Measurements from ENCODE around the gene GAK. TPM values are rescaled to one million over a fixed set of nuclear protein-coding genes. Genes with fewer than 3 reads are reported as not detected.
A peak's percentile ranks its signal among the peaks of the same experiment; 100 is the strongest.

Gene GAK
- total RNA-seq, 1 donor from 2014 or later, result 147 TPM

GRCh38 chr4:915595-915994 is 16.5 kb downstream of the GAK start:
- peak; percentile 68 for DNase-seq
- Mint-ChIP-seq H3K27me3 (no peaks in the 10 kb centered on the region), H3K4me1 (peaks cover 31% of the 10 kb centered on the region), H3K4me3 (peak overlapping the region; percentile 64), H3K9me3 (no peaks in the 10 kb centered on the region), H3K27ac (peak overlapping the region; percentile 17), H3K36me3 (ENCODE audit: low read depth) (peaks cover 24% of the 10 kb centered on the region)
- intact Hi-C loops (cut with micrococcal nuclease), result no loop called here

DNA sequence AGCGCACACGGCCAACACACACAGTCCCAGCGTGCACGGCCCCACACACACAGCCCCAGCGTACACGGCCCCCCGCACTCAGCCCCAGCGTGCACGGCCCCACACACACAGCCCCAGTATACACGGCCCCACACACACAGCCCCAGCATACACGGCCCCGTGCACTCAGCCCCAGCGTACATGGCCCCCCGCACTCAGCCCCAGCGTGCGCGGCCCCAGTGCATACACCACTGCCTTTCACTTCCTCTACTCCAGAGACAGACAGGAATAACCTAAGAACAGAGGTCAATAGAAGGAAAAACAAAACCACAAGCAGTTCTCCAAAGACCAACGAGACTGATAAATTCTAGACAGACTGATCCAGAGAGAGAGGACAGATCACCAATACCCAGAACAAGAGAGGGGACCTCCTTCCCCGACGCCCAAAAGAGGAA is 17.1 kb downstream of the GAK start:
- Mint-ChIP-seq H3K4me3 (peak overlapping the region; percentile 64), H3K36me3 (ENCODE audit: low read depth) (peaks cover 24% of the 10 kb centered on the region), H3K27ac (peak overlapping the region; percentile 31), H3K27me3 (no peaks in the 10 kb centered on the region), H3K9me3 (no peaks in the 10 kb centered on the region), H3K4me1 (peaks cover 31% of the 10 kb centered on the region)
- intact Hi-C loops (cut with micrococcal nuclease), result no loop called here
- DNase-seq, result no peak

DNA sequence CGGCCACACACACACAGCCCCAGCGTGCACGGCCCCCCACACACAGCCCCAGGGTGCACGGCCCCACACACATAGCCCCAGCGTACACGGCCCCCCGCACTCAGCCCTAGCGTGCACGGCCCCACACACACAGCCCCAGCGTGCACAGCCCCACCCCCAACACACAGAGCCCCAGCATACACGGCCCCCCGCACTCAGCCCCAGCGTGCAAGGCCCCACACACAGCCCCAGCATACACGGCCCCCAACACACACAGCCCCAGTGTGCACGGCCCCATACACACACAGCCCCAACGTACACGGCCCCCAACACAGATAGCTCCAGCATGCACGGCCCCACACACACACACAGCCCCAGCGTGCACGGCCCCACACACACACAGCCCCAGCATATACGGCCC is 17.6 kb downstream of the GAK start:
- H3K27ac Mint-ChIP-seq, result no peak overlapping the region
- no peak for DNase-seq
- intact Hi-C loops (cut with micrococcal nuclease), result no loop called here
- H3K36me3 Mint-ChIP-seq (ENCODE audit: low read depth), result peaks cover 22% of the 10 kb centered on the region
- no peaks in the 10 kb centered on the region for H3K9me3 Mint-ChIP-seq
- H3K27me3 Mint-ChIP-seq, result no peaks in the 10 kb centered on the region
- peak overlapping the region; percentile 64 for H3K4me3 Mint-ChIP-seq
- H3K4me1 Mint-ChIP-seq, result peaks cover 29% of the 10 kb centered on the region

- intact Hi-C loops (cut with micrococcal nuclease), result no loop called here
- Mint-ChIP-seq H3K4me1 (peaks cover 26% of the 10 kb centered on the region), H3K27me3 (no peaks in the 10 kb centered on the region), H3K27ac (no peak overlapping the region), H3K9me3 (no peaks in the 10 kb centered on the region), H3K4me3 (no peak overlapping the region), H3K36me3 (ENCODE audit: low read depth) (peaks cover 27% of the 10 kb centered on the region)
- DNase-seq, result no peak
Measured at GRCh38 chr4:913280-913618, 18.9 kb downstream of the GAK start.

GRCh38 chr4:912548-913279 is 19.4 kb downstream of the GAK start:
- H3K4me3 Mint-ChIP-seq, result no peak overlapping the region
- intact Hi-C loops (cut with micrococcal nuclease), result no loop called here
- H3K36me3 Mint-ChIP-seq (ENCODE audit: low read depth), result peaks cover 28% of the 10 kb centered on the region
- no peaks in the 10 kb centered on the region for H3K27me3 Mint-ChIP-seq
- H3K9me3 Mint-ChIP-seq, result no peaks in the 10 kb centered on the region
- DNase-seq, result no peak
- H3K4me1 Mint-ChIP-seq, result peaks cover 24% of the 10 kb centered on the region
- no peak overlapping the region for H3K27ac Mint-ChIP-seq

DNA sequence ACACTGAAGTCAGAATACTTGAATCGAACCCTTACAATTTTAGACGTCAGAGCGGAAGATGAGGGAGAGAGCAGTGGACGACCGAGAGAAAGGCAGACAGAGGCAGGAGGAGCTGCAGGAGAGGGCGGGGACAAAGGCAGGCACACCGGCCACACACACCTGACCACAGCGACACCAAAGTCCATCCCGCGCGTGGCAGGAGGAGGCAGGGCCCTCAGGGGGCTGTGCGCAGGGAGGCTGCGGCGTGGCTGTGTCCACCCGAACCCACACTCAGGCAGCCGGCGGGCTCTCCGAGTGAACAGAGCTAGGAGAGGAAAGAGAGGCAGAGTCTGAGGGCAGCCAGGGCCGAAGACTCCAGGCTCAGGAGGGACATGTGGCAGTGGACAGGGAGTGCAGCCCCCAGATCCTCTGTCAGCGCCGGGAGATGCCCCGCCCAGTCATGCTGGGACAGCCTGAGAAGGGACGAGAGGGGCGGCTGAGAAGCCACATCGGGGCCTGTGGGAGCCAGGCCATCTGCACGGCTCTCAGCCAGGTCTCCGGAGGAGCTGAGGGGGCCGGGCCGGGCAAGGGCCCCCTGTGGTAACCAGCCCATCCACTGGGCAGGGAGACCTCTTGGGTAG is 20.1 kb downstream of the GAK start:
- no peak for DNase-seq
- peaks cover 19% of the 10 kb centered on the region for H3K4me1 Mint-ChIP-seq
- H3K27ac Mint-ChIP-seq, result peak overlapping the region; percentile 29
- peaks cover 27% of the 10 kb centered on the region for H3K36me3 Mint-ChIP-seq (ENCODE audit: low read depth)
- H3K4me3 Mint-ChIP-seq, result no peak overlapping the region
- no peaks in the 10 kb centered on the region for H3K27me3 Mint-ChIP-seq
- no peaks in the 10 kb centered on the region for H3K9me3 Mint-ChIP-seq
- intact Hi-C loops (cut with micrococcal nuclease), result no loop called here

- no peak for DNase-seq
- Mint-ChIP-seq H3K27me3 (no peaks in the 10 kb centered on the region), H3K27ac (no peak overlapping the region), H3K36me3 (ENCODE audit: low read depth) (peaks cover 33% of the 10 kb centered on the region), H3K9me3 (peaks cover 4% of the 10 kb centered on the region), H3K4me3 (no peak overlapping the region), H3K4me1 (peaks cover 12% of the 10 kb centered on the region)
- intact Hi-C loops (cut with micrococcal nuclease), result no loop called here
Measured at GRCh38 chr4:911221-911751, 20.8 kb downstream of the GAK start.

GRCh38 chr4:910366-911091 is 21.6 kb downstream of the GAK start:
- H3K4me3 Mint-ChIP-seq, result no peak overlapping the region
- peaks cover 4% of the 10 kb centered on the region for H3K9me3 Mint-ChIP-seq
- peaks cover 38% of the 10 kb centered on the region for H3K36me3 Mint-ChIP-seq (ENCODE audit: low read depth)
- no peaks in the 10 kb centered on the region for H3K27me3 Mint-ChIP-seq
- no peak for DNase-seq
- intact Hi-C loops (cut with micrococcal nuclease), result no loop called here
- H3K27ac Mint-ChIP-seq, result no peak overlapping the region
- peaks cover 7% of the 10 kb centered on the region for H3K4me1 Mint-ChIP-seq

- Mint-ChIP-seq H3K36me3 (ENCODE audit: low read depth) (peaks cover 45% of the 10 kb centered on the region), H3K27me3 (no peaks in the 10 kb centered on the region), H3K9me3 (peaks cover 4% of the 10 kb centered on the region), H3K4me3 (no peak overlapping the region), H3K4me1 (no peaks in the 10 kb centered on the region), H3K27ac (no peak overlapping the region)
- intact Hi-C loops (cut with micrococcal nuclease), result no loop called here
- no peak for DNase-seq
Measured at GRCh38 chr4:909821-910220, 22.3 kb downstream of the GAK start.

DNA sequence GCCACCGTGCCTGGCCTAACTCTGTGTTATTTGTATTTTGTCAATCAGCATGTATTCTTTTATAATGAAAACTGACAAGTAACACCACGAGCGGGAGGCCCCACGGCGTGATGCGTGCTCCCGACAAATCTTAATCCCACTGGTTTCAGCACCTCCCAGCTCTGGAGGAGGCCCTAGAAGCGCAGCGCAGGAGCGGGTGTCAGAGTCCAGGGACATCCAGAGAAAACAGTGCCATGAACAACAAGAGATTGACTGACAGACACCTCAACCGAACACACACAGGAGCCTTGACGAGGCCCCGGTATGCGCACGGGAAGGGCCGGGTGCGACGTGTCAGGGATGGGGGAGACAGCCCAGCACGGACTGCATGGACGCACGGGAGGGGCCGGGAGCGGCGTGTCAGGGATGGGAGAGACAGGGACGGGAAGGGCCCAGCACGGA is 23.0 kb downstream of the GAK start:
- H3K9me3 Mint-ChIP-seq, result peaks cover 4% of the 10 kb centered on the region
- H3K4me3 Mint-ChIP-seq, result no peak overlapping the region
- peaks cover 45% of the 10 kb centered on the region for H3K36me3 Mint-ChIP-seq (ENCODE audit: low read depth)
- intact Hi-C loops (cut with micrococcal nuclease), result no loop called here
- H3K27me3 Mint-ChIP-seq, result no peaks in the 10 kb centered on the region
- DNase-seq, result no peak
- H3K27ac Mint-ChIP-seq, result no peak overlapping the region
- no peaks in the 10 kb centered on the region for H3K4me1 Mint-ChIP-seq

GRCh38 chr4:907691-908425 is 24.3 kb downstream of the GAK start:
- no peak for DNase-seq
- H3K36me3 Mint-ChIP-seq (ENCODE audit: low read depth), result peaks cover 49% of the 10 kb centered on the region
- no peaks in the 10 kb centered on the region for H3K27me3 Mint-ChIP-seq
- H3K27ac Mint-ChIP-seq, result no peak overlapping the region
- H3K4me1 Mint-ChIP-seq, result no peaks in the 10 kb centered on the region
- H3K9me3 Mint-ChIP-seq, result peaks cover 4% of the 10 kb centered on the region
- H3K4me3 Mint-ChIP-seq, result no peak overlapping the region
- intact Hi-C loops (cut with micrococcal nuclease), result no loop called here

DNA sequence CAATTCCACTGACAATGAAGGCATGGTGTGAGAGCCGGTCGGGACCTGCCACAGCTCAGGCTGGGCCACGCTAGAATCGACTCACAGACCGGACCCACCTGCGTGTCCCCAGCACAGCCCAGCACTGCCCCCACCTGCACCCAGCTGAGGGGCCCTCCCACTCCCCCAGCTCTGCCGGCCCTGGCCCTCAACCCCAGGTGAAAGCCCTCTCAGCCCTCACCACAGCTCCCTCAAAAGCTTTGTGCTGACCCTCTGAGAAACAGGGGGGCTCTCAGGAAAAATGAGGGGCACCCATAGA is 25.1 kb downstream of the GAK start:
- intact Hi-C loops (cut with micrococcal nuclease), result no loop called here
- peaks cover 4% of the 10 kb centered on the region for H3K9me3 Mint-ChIP-seq
- peaks cover 49% of the 10 kb centered on the region for H3K36me3 Mint-ChIP-seq (ENCODE audit: low read depth)

DNA sequence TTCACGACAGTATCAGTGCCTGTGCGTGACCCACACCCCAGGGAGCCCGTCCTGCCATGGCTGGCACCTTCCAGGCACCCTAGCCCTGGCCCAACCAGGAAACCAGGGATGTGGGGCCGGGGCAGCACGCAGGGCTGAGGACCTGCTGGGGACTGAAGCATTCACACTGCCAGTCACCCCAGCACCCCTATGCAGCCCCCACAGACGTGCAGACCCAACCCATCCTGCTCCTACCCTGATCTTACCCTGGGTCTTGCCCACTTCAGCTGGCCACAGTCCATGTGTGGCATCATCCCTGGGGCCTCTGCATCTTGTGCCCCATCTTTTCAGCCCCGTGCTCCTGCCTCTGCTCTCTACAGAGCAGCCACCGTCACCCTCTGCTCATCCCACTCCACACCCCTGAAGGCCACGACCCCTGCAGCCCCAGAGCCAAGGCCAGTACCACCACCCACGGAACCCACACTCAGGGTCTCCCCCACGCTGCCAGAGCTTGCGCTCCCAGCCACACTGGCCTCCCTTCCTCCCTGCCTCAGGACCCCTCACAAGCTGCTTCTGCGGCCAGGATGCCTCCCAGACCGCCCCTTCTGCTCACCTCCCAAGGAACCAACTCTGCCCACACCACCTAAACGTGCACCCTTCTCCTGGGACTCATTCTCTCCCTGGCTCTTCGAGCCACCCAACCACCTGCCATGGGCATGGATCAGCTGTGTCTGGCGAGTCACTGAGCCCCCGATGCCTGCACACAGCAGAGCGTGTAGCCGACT is 25.6 kb downstream of the GAK start:
- Mint-ChIP-seq H3K27me3 (no peaks in the 10 kb centered on the region), H3K27ac (no peak overlapping the region), H3K9me3 (peaks cover 4% of the 10 kb centered on the region), H3K36me3 (ENCODE audit: low read depth) (peaks cover 46% of the 10 kb centered on the region), H3K4me3 (no peak overlapping the region), H3K4me1 (peaks cover 2% of the 10 kb centered on the region)
- DNase-seq, result no peak
- intact Hi-C loops (cut with micrococcal nuclease), result no loop called here

More for the DNA sequence above, 25.1 kb downstream of the GAK start:
- Mint-ChIP-seq H3K27ac (no peak overlapping the region), H3K27me3 (no peaks in the 10 kb centered on the region), H3K4me3 (no peak overlapping the region), H3K4me1 (peaks cover 2% of the 10 kb centered on the region)
- no peak for DNase-seq
